Measurements from ENCODE around the gene ZNF488.

ZNF488 gene

GRCh38 chr10:47383261-47384147, 589 bp downstream of the ZNF488 start:
- peak overlapping the region; percentile 67 for H3K4me3 ChIP-seq (ENCODE audit: low read depth, low read length)

- H3K4me3 ChIP-seq (ENCODE audit: low read depth, low read length) = no peak overlapping the region
These were observed 2.4 kb downstream of the ZNF488 start for GRCh38 chr10:47381427-47382379.

GRCh38 chr10:47381103-47381395, 3.0 kb downstream of the ZNF488 start:
- no peak overlapping the region for H3K4me3 ChIP-seq (ENCODE audit: low read depth, low read length)

- no peak overlapping the region for H3K4me3 ChIP-seq (ENCODE audit: low read depth, low read length)
These were observed 3.6 kb downstream of the ZNF488 start for GRCh38 chr10:47380341-47381102.

GRCh38 chr10:47379901-47380300, 4.2 kb downstream of the ZNF488 start:
- no peak overlapping the region for H3K4me3 ChIP-seq (ENCODE audit: low read depth, low read length)

- H3K4me3 ChIP-seq (ENCODE audit: low read depth, low read length) = no peak overlapping the region
These were observed 4.7 kb downstream of the ZNF488 start for GRCh38 chr10:47379445-47379785.

DNA sequence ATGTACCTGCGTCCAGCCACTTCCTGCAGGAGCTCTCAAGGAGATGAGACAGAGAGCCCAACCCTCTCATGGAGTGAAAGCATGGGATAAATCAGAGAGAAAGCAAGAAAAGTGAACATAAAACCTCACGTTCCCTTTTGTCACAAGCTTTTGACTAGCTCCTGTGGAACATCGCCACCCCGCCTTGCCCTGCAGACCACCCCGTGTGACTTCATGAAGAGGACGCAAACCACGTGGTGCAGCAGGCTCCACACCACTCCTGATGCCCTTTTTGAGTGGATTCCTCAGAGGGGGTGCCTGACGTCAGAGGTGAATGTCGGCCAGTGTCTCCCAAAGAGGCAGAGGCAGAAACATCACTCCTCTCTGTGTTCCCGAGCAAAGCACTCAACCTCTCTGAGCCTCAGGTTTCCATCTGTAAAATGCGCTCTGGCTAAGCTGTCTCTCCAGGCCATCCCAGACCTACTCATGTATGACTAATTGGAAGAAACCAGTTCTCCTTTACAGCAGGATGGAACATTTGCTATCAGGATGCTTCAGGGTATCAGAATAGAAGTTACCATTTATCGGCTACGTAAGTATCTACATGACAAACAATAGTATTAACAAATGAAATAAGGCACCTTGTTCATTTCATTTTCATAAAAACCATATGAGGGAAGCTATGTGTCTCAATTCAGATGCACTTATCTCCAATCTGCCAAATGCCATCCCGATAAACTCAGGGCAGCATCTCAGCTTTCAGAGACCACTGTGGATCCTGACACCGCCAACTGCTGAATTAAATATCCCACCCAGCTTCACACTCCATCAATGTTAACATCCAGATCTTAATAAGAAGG, 5.3 kb downstream of the ZNF488 start:
- no peak overlapping the region for H3K4me3 ChIP-seq (ENCODE audit: low read depth, low read length)

DNA sequence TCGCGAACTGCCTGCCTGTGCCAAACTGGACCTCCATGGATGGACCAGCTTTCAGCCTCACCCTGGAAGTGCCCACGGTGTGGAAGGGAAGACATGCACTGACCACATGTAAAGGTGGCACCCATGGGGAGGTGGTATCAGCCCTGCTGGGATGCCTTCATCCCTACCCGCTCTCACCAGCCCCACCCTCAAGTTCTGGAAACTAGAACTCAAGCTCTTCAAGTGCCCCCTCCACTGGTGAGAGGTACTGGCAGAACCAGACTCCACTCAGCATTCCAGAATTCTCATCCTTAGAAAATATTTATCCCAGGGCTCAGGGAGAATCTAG, 5.9 kb downstream of the ZNF488 start:
- H3K4me3 ChIP-seq (ENCODE audit: low read depth, low read length) = no peak overlapping the region

GRCh38 chr10:47376522-47377220, 7.4 kb downstream of the ZNF488 start:
- H3K4me3 ChIP-seq (ENCODE audit: low read depth, low read length) = no peak overlapping the region

DNA sequence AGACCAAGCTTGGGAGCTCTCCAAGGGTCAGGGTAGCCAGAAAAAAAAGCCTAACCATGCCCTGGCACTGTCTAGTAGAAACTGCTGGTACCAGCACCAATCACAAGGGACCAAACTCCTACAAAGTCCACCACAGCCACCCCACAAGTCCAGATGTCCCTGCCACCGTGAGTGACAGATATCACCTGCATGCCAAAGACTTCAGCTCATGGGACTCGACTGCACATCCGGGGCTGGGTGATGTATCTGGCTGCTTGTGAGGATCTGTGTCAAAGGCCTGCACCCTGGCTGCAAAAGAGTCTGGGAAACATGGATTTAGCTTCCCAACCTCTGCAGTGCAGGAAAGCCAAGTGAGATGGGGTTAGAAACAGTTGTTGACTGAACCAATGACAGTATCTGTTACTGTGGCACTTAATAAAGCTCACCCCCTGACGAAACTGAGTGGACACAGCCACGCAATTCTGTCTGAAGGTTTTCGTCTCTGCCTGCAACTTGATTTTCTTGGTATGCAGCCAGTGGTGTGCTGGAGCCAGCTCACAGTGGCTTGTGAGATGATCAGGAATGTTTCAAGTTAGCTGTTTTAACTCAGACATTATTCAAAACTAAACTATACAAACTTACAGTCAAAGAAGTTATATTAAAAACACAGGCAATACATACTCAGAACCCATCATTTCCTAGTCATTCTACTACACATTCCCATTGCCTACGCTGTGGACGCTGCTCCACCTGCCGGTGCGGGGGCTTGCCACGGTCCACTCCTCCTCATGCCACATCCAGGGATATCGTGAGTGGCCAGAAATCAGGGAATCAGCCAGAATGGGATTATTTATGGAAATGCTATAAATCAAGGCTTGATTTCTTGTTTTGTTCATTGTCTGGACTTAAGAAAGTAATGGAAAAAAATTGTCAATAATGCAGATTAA, 9.2 kb downstream of the ZNF488 start:
- no peak overlapping the region for H3K4me3 ChIP-seq (ENCODE audit: low read depth, low read length)

DNA sequence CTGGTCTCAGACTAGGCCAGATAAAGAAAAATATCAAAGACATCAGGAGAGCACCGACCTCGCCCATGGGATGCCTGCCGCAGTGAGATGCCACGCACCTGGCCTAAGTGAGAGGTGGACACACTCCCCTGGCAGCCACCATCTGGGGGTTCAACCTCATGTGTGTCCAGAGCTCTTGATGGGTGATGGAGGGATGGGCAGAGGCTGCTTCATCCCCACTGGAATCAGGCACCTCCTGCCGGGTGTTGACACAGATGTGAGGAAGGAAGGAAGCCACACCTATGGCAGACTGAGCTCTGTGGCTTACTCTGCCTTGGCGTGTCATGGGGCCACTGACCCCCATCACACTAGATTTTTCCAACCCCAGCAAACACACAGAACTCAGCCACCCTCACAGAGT, 11.4 kb downstream of the ZNF488 start:
- H3K4me3 ChIP-seq (ENCODE audit: low read depth, low read length) = no peak overlapping the region

DNA sequence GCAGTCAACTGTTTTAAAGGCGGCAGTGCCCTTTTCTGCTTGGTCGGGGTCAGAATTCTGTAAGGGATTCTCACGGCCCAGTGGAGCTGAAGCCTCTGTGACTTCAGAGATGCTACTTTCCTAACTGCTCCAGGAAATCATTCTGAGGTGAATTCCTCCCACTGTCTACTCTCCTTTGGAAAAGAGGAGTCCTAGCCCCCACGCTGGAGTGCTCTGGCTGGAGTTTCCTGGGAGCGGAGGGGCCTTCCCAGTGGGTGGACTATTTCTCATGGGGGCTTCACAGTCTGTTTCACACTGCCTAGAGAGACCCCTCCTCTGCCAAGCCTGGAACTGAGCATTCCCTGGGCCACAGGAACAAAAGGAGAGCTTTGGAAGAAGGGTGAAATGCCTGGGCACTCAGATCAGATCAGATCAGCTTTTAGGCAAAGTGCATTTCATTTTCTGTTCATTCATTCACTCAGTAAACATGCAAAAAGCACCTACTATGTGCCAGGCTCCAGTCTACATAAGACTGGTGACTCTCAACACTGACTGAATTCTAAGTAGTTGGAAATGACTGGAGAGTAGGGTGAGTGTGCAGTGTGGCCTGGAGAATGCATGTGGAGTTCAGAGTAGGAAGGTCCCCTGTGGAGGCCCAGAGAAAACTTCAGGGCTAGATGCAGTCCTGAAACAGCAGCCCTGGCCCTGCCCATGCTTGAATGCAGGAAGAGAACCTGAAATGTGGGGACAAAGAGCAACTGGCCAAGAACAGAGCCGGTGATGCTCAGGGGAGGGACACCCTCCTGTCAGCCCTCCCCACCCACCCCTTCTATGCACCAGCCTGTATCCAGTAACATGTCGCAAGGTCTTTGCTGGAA, 12.2 kb downstream of the ZNF488 start:
- no peak overlapping the region for H3K4me3 ChIP-seq (ENCODE audit: low read depth, low read length)

- H3K4me3 ChIP-seq (ENCODE audit: low read depth, low read length) = no peak overlapping the region
These were observed 13.2 kb downstream of the ZNF488 start for GRCh38 chr10:47370878-47371277.

GRCh38 chr10:47370015-47370767, 13.9 kb downstream of the ZNF488 start:
- no peak overlapping the region for H3K4me3 ChIP-seq (ENCODE audit: low read depth, low read length)

DNA sequence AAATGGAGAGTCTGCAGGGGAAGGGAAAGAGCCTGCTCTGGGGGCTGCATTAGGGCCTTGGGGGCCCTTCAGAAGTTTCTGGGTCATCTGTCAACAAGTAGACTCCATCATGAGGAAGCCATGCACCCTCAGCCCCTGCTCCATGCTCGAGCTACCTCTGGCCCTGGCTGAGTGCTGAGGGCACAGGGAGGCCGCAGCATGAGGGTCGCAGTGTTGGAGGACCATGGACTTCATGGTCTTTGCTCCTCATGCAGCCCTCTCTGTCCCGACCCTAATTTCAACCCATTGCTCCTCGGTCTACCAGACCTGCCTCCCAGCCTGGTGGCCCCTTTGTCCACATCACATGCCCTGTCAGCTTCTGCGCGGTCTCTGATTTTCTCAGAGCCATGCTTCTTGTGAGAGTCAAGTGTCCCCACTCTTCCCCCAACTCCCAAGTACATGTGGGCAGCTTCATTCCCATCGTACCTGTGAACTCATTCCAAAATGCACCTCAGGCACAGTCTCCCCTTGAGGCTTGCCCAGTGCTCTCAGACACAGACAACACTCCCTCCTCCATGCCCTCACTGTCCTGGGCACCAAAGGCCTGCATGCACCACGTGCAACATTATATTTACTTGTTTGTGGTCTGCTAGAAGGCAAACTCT, 14.7 kb downstream of the ZNF488 start:
- no peak overlapping the region for H3K4me3 ChIP-seq (ENCODE audit: low read depth, low read length)

DNA sequence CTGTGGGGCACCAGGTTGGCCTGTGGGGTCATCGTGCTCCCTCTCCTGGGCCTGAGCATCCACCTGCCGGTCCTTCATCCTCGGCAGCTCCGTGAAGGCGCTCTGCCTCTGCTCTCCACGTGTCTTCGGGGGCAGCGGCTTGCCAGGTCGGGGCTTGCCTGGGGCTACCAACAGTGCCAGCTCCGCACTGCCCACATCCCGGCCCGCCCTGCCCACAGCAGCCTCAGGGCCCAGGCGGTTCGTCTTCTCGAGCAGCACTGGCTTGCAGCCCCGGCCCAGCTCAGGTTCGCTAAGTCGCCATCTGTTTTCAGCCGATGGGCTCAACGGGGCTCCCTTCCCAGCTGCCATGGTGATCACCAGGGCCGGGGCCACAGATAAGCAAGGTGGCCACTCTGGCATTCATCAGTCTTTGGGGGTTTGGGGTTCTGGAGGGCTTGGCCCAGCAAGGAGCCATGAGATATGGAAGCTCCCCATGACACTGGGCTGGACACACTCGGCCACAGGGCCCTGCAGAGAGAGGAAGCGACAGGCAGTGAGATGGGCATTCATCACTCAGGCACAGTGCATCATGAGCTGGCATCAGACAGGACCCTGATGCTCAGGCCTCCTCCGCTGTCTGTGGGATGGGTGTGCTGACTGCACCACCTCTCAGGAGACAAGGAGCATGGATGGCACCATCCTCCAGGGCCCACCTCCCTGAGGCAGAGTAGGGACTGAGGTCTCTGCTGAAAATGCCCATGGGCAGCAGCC, 15.5 kb downstream of the ZNF488 start:
- H3K4me3 ChIP-seq (ENCODE audit: low read depth, low read length) = no peak overlapping the region
